ENCODE measurements around the gene PAH. TPM values are rescaled to one million over a fixed set of nuclear protein-coding genes. Genes with fewer than 3 reads are reported as not detected.

The PAH gene
- total and polyA plus RNA-seq, 12 donors: 1.7 to 92.5 (median 8.6) TPM

GRCh38 chr12:102808412-102808811 is 108.6 kb downstream of the PAH start:
- no peaks in the 10 kb centered on the region for H3K9me3 ChIP-seq (replicated peaks in 1 of 3)
- DNase-seq: no peak
- WGBS, 4 donors: 88 to 93% (median 91%) methylated on average over 3 of the region's 3 CpGs
- H3K27me3 ChIP-seq: no peaks in the 10 kb centered on the region
- TF ChIP-seq POLR2A (IDR thresholded peaks at IDR 0.05): no peak
- TF ChIP-seq CTCF (IDR thresholded peaks at IDR 0.05): no peak
- no peaks in the 10 kb centered on the region for H3K4me1 ChIP-seq (replicated peaks in 1 of 2)
- no peak overlapping the region for H3K27ac ChIP-seq
- H3K4me3 ChIP-seq: no peak overlapping the region
- intact Hi-C loops (cut with DNase I): no loop called here
- no peaks in the 10 kb centered on the region for H3K36me3 ChIP-seq (replicated peaks in 1 of 2)

GRCh38 chr12:102806592-102806991 is 110.5 kb downstream of the PAH start:
- H3K27ac ChIP-seq: no peak overlapping the region
- DNase-seq: no peak
- H3K4me3 ChIP-seq: no peak overlapping the region
- no peaks in the 10 kb centered on the region for H3K27me3 ChIP-seq
- no peaks in the 10 kb centered on the region for H3K4me1 ChIP-seq (replicated peaks in 1 of 2)
- intact Hi-C loops (cut with DNase I): no loop called here
- TF ChIP-seq POLR2A (IDR thresholded peaks at IDR 0.05) (no peak), CTCF (IDR thresholded peaks at IDR 0.05) (no peak)
- no peaks in the 10 kb centered on the region for H3K36me3 ChIP-seq (replicated peaks in 1 of 2)
- H3K9me3 ChIP-seq (replicated peaks in 1 of 3): no peaks in the 10 kb centered on the region
- 30 to 50% (median 44%) methylated on average over 2 of the region's 2 CpGs for WGBS, 4 donors

- 20 to 46% (median 35%) methylated on average over 3 of the region's 3 CpGs for WGBS, 4 donors
- Histone ChIP-seq H3K27ac (no peak overlapping the region), H3K4me3 (no peak overlapping the region), H3K9me3 (replicated peaks in 1 of 3) (no peaks in the 10 kb centered on the region), H3K4me1 (replicated peaks in 1 of 2) (no peaks in the 10 kb centered on the region), H3K36me3 (replicated peaks in 1 of 2) (no peaks in the 10 kb centered on the region), H3K27me3 (no peaks in the 10 kb centered on the region)
- no peak for DNase-seq
- TF ChIP-seq CTCF (IDR thresholded peaks at IDR 0.05) (no peak), POLR2A (IDR thresholded peaks at IDR 0.05) (no peak)
- intact Hi-C loops (cut with DNase I): no loop called here
Measured at GRCh38 chr12:102806110-102806509, 110.9 kb downstream of the PAH start.

GRCh38 chr12:102800565-102800964 is 116.5 kb downstream of the PAH start:
- DNase-seq: no peak
- no peaks in the 10 kb centered on the region for H3K9me3 ChIP-seq (replicated peaks in 1 of 3)
- TF ChIP-seq POLR2A (IDR thresholded peaks at IDR 0.05): no peak
- no peak for TF ChIP-seq CTCF (IDR thresholded peaks at IDR 0.05)
- intact Hi-C loops (cut with DNase I): no loop called here
- no peaks in the 10 kb centered on the region for H3K36me3 ChIP-seq (replicated peaks in 1 of 2)
- H3K27me3 ChIP-seq: no peaks in the 10 kb centered on the region
- no peak overlapping the region for H3K27ac ChIP-seq
- no peaks in the 10 kb centered on the region for H3K4me1 ChIP-seq (replicated peaks in 1 of 2)
- H3K4me3 ChIP-seq: no peak overlapping the region

Data from adrenal gland (tissue), 12 donors.